ENCODE results near the gene RNF168. TPM values are rescaled to one million over a fixed set of nuclear protein-coding genes. Genes with fewer than 3 reads are reported as not detected.
"Not testable (repeated sequence)": the region's sequence is repeated elsewhere in the genome, so short reads cannot be mapped to it uniquely, and the experiment has no call there.

The RNF168 gene
- total and polyA plus RNA-seq, 4 donors: 13.2 to 20.6 (median 16.5) TPM

- not testable (repeated sequence) for H3K27me3 ChIP-seq (ENCODE audit: control insufficient read depth, insufficient read depth, low read length); H3K4me3 ChIP-seq (ENCODE audit: low read depth, low read length); H3K9me3 ChIP-seq (ENCODE audit: control insufficient read depth, insufficient read depth, low read length); H3K27ac ChIP-seq (ENCODE audit: low read depth, low read length); H3K4me1 ChIP-seq (ENCODE audit: control insufficient read depth, insufficient read depth, low read length); DNase-seq (ENCODE audit: low read depth in 4 of 6, low spot score in 6 of 6)
- WGBS (ENCODE audit: insufficient coverage): 92% methylated on average over 2 of the region's 6 CpGs
- H3K36me3 ChIP-seq (ENCODE audit: control insufficient read depth, insufficient read depth, low read length): peaks cover 16% of the 10 kb centered on the region
Measured at GRCh38 chr3:196424421-196424820, 79.1 kb downstream of the RNF168 start.

GRCh38 chr3:196423044-196423781 is 80.4 kb downstream of the RNF168 start:
- Histone ChIP-seq H3K4me3 (ENCODE audit: low read depth, low read length) (no peak overlapping the region), H3K27me3 (ENCODE audit: control insufficient read depth, insufficient read depth, low read length) (no peaks in the 10 kb centered on the region), H3K36me3 (ENCODE audit: control insufficient read depth, insufficient read depth, low read length) (peaks cover 16% of the 10 kb centered on the region), H3K9me3 (ENCODE audit: control insufficient read depth, insufficient read depth, low read length) (no peaks in the 10 kb centered on the region), H3K27ac (ENCODE audit: low read depth, low read length) (no peak overlapping the region), H3K4me1 (ENCODE audit: control insufficient read depth, insufficient read depth, low read length) (peaks cover 7% of the 10 kb centered on the region)
- peak in 2 of 6 donors; percentile 22 to 35 for DNase-seq (ENCODE audit: low read depth in 4 of 6, low spot score in 6 of 6)
- WGBS (ENCODE audit: insufficient coverage): 46% methylated on average over 8 of the region's 10 CpGs

- not testable (repeated sequence) for H3K4me3 ChIP-seq (ENCODE audit: low read depth, low read length); H3K4me1 ChIP-seq (ENCODE audit: control insufficient read depth, insufficient read depth, low read length)
- WGBS (ENCODE audit: insufficient coverage): 92% methylated on average over 2 of the region's 5 CpGs
Measured at GRCh38 chr3:196421668-196422067, 81.9 kb downstream of the RNF168 start.

GRCh38 chr3:196419386-196419785 is 84.2 kb downstream of the RNF168 start:
- no peak overlapping the region for H3K4me3 ChIP-seq (ENCODE audit: low read depth, low read length)
- WGBS (ENCODE audit: insufficient coverage): 97% methylated on average over 4 of the region's 6 CpGs
- peak in 1 of 6 donors; percentile 44 for DNase-seq (ENCODE audit: low read depth in 4 of 6, low spot score in 6 of 6)
- H3K27ac ChIP-seq (ENCODE audit: low read depth, low read length): no peak overlapping the region
- H3K36me3 ChIP-seq (ENCODE audit: control insufficient read depth, insufficient read depth, low read length): peaks cover 6% of the 10 kb centered on the region
- peaks cover 7% of the 10 kb centered on the region for H3K4me1 ChIP-seq (ENCODE audit: control insufficient read depth, insufficient read depth, low read length)
- no peaks in the 10 kb centered on the region for H3K9me3 ChIP-seq (ENCODE audit: control insufficient read depth, insufficient read depth, low read length)
- no peaks in the 10 kb centered on the region for H3K27me3 ChIP-seq (ENCODE audit: control insufficient read depth, insufficient read depth, low read length)

More at GRCh38 chr3:196421668-196422067, 81.9 kb downstream of the RNF168 start:
- not testable (repeated sequence) for H3K27ac ChIP-seq (ENCODE audit: low read depth, low read length); H3K9me3 ChIP-seq (ENCODE audit: control insufficient read depth, insufficient read depth, low read length); H3K36me3 ChIP-seq (ENCODE audit: control insufficient read depth, insufficient read depth, low read length); DNase-seq (ENCODE audit: low read depth in 4 of 6, low spot score in 6 of 6); H3K27me3 ChIP-seq (ENCODE audit: control insufficient read depth, insufficient read depth, low read length)

Small RNA genes within 50 kb of the gene (small RNA-seq; reads per million reads assigned to genes)
- not detected for gene AC083822.1 (ENCODE audit: low replicate concordance)
- not detected for gene AC117490.1 (ENCODE audit: low replicate concordance)
- gene RPS29P3 (ENCODE audit: low replicate concordance): 0.06 reads per million

Other genes starting within 250 kb of the RNF168 start
- gene PCYT1A, start 216.0 kb downstream of the RNF168 start, total RNA-seq: 10 to 100 TPM; 38.1 to 41.7 TPM
- 10 to 100 TPM; 30.4 to 39.5 TPM for gene PCYT1A, start 216.0 kb downstream of the RNF168 start, polyA plus RNA-seq (ENCODE audit: insufficient read length in 2 of 2)
- 10 to 100 TPM in 1 of 2 donors, 1 to 10 TPM in 1; 7.9 to 35.2 TPM for gene DYNLT2B, start 185.5 kb downstream of the RNF168 start, total RNA-seq
- gene DYNLT2B, start 185.5 kb downstream of the RNF168 start, polyA plus RNA-seq (ENCODE audit: insufficient read length in 2 of 2): 10 to 100 TPM; 65.5 to 76.7 TPM
- not detected for gene TM4SF19, start 165.4 kb downstream of the RNF168 start, total RNA-seq
- under 1 TPM in 1 of 2 donors, not detected in 1; 0.57 TPM for gene TM4SF19, start 165.4 kb downstream of the RNF168 start, polyA plus RNA-seq (ENCODE audit: insufficient read length in 2 of 2)
- gene UBXN7, start 71.3 kb downstream of the RNF168 start, total RNA-seq: 10 to 100 TPM; 25.0 to 43.4 TPM
- 10 to 100 TPM; 21.8 to 28.2 TPM for gene UBXN7, start 71.3 kb downstream of the RNF168 start, polyA plus RNA-seq (ENCODE audit: insufficient read length in 2 of 2)
- gene SMCO1, start 11.6 kb upstream of the RNF168 start, total RNA-seq: not detected
- gene SMCO1, start 11.6 kb upstream of the RNF168 start, polyA plus RNA-seq (ENCODE audit: insufficient read length in 2 of 2): under 1 TPM in 1 of 2 donors, not detected in 1; 0.23 TPM
- 1 to 10 TPM; 5.9 to 10.0 TPM for gene WDR53, start 64.8 kb upstream of the RNF168 start, total RNA-seq
- 10 to 100 TPM; 11.5 to 16.8 TPM for gene WDR53, start 64.8 kb upstream of the RNF168 start, polyA plus RNA-seq (ENCODE audit: insufficient read length in 2 of 2)
- gene FBXO45, start 64.9 kb upstream of the RNF168 start, total RNA-seq: 10 to 100 TPM; 12.6 to 31.3 TPM
- 10 to 100 TPM; 21.7 to 26.0 TPM for gene FBXO45, start 64.9 kb upstream of the RNF168 start, polyA plus RNA-seq (ENCODE audit: insufficient read length in 2 of 2)
- 1 to 10 TPM; 3.0 to 3.2 TPM for gene NRROS, start 135.9 kb upstream of the RNF168 start, total RNA-seq
- gene NRROS, start 135.9 kb upstream of the RNF168 start, polyA plus RNA-seq (ENCODE audit: insufficient read length in 2 of 2): 1 to 10 TPM; 3.4 to 4.3 TPM
- gene CEP19, start 208.5 kb upstream of the RNF168 start, total RNA-seq: 1 to 10 TPM; 5.8 to 9.4 TPM
- 10 to 100 TPM; 11.2 to 11.7 TPM for gene CEP19, start 208.5 kb upstream of the RNF168 start, polyA plus RNA-seq (ENCODE audit: insufficient read length in 2 of 2)
- 10 to 100 TPM; 40.6 to 55.6 TPM for gene PIGX, start 208.6 kb upstream of the RNF168 start, total RNA-seq
- gene PIGX, start 208.6 kb upstream of the RNF168 start, polyA plus RNA-seq (ENCODE audit: insufficient read length in 2 of 2): 10 to 100 TPM; 46.9 to 52.5 TPM
- 10 to 100 TPM; 36.9 to 57.7 TPM for gene PAK2, start 236.1 kb upstream of the RNF168 start, total RNA-seq
- gene PAK2, start 236.1 kb upstream of the RNF168 start, polyA plus RNA-seq (ENCODE audit: insufficient read length in 2 of 2): 10 to 100 TPM; 57.2 to 82.5 TPM

All from spinal cord (tissue), 10 donors.